HG02943 (cell line): Measurements from ENCODE around the gene LILRB5.
"Not testable (repeated sequence)": the region's sequence is repeated elsewhere in the genome, so short reads cannot be mapped to it uniquely, and the experiment has no call there.

Experiments used
- ATAC-seq: cut with Tn5 transposase; IDR thresholded peaks from one replicate; pipeline ENCODE4 v1.9.1; 2021; ENCODE audit warnings: mild to moderate bottlenecking, low read depth, moderate library complexity; ENCODE audit not compliant: unreplicated experiment

The LILRB5 gene

DNA sequence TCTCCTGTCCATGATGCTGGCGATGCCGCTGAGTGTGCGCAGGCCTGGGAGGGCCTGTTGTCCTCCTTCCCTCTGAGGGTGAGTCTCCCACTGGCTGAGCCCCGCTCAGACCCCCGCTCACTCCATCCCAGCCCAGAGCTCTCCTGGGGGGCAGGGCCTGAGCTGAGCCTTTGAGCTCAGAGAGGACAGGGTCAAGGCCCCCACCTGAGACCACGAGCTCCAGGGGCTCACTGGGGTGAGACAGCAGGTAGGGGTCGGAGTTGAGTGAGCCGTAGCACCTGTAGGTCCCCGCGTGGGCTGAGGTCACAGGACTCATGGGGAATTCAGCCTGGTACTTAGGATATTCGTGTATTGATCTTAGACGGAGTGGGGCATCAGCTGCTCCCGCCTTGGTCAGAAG lies 21.0 kb upstream of the LILRB5 start:
- not testable (repeated sequence) for ATAC-seq

DNA sequence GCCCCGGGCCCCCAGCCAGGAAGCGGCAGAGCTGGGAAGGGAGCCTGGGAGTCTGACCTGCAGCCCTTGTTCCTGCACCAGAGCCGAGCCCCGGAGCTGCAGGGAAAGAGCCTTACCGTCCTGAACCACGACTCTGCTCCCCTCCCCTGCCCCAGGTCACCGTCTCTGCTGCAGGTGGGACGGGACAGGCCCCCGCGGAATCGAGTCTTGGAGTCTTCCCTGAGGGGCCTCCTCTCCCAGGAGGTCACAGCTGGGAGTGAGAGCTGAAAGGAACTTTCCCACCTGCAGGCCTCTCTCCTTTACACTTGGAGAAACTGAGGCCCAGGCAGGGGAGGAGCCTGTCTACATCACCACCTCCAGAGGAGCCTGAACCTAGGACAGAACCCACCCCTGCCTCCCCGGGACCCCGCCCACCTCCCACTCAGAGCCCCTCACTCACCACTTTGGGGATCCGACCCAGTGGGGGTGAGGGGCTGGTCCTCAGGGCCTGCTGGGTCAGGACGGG lies 20.1 kb upstream of the LILRB5 start:
- ATAC-seq = not testable (repeated sequence)

DNA sequence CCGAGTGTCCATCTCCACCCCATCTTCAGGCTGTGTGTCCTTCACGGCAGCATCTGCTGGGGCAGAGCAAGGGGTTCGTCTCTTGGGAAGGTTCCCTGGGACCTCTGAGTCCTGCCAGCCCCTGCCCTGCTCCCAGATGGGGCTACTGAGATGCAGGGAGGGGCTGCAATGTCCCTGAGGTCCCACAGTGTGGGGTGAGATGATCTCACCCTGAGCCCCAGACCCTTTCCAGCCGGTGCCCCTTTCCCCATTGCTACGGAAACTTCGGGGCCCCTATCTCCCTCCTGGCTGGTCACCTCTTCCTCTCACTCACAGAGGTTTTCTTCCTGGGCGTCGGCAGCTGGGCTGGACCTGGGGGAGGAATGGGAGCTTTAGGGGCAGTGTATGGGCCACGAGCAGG lies 18.9 kb upstream of the LILRB5 start:
- no peak for ATAC-seq

DNA sequence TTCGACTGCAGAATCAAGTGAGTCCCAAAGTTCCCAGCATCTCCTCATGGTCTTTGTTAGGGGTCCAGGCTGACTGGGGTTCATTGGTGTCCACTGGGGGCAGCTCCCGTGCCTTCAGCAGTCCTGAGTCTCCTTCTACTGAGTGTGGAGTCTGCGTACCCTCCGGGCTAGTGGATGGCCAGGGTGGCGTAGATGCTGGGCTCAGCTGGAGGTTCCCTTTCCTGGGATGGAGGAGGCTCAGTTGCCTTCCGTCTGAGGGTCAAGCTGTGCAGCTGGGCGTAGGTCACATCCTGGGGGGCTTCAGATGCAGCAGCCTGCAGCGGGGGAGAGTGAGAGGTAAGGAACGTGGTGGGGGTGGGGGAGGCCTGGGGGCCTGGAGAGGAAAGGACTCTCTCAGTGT lies 17.4 kb upstream of the LILRB5 start:
- not testable (repeated sequence) for ATAC-seq

DNA sequence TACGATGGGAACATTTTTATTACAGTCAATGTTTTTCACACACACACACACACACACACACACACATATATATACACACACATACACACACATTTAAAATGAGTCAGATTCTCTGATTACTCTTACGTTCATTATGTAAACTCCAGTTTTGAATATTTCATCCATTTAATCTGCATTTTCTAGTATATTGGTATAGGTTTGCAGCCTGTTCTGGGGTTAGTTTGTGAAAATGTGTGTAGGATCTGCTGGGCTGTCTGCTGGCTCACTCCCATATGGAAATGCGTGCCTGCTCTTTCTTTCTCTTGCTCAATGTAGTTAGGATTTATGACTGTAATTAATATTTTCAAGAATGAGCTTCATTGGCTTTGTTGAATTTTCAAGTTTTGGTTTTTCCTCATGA lies 16.7 kb upstream of the LILRB5 start:
- no peak for ATAC-seq

DNA sequence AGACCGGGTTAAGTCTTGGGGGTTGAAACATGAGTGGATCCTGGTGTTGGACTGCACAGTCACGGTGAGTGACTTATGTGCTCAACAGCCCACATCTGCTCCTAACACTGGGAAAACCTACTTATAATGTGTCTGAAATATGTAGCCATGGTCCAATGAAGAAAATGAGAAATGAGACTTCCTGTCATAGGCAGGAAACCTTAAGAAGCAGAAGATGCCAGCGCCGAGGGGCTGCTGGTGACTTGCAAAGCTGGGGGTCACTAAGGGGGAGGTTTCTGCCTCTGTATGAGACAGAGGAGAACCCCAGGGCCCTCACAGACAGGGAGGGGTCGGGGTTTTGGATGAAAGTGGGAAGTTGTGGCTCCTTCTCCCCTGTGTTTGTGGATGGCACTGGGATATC lies 15.1 kb upstream of the LILRB5 start:
- ATAC-seq = not testable (repeated sequence)

DNA sequence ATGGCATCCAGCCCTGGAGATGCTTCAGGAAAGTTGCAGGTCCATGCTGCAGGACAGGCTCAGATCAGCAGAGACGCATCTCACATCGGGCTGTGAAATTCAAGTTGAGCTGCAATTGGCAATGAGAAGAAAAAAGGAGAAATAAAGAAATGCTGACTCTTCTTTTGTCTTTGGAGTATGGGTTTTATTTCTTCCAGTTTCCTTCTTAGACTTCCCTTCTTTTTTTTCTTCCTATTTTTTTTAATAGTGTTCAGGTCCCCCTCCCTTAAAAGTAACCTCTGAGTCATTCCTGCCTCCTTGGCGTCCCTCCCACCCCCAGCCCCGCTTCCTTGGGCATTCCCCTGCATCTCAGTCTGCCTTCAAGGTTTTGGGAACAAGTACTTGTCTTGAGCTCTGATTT lies 14.5 kb upstream of the LILRB5 start:
- ATAC-seq = not testable (repeated sequence)

DNA sequence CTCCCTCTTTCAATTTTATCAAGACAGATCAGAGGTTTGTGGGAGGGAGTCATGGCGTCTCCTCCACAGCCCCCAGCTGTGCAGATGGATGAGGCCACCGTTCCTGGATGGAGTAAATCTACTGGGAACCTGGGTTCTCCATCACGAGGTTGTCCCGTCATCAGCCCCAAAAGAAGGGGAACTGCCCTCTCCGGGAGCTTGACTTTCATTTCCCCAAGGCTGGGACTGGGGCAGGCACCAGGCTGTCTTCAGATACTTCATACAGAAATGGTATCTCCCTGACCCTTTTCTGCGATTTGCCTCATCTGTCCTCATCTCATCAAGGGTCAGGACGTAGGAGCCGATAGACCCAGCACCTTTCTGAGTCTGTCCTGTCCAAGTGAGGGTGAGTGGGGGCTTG lies 14.0 kb upstream of the LILRB5 start:
- no peak for ATAC-seq

DNA sequence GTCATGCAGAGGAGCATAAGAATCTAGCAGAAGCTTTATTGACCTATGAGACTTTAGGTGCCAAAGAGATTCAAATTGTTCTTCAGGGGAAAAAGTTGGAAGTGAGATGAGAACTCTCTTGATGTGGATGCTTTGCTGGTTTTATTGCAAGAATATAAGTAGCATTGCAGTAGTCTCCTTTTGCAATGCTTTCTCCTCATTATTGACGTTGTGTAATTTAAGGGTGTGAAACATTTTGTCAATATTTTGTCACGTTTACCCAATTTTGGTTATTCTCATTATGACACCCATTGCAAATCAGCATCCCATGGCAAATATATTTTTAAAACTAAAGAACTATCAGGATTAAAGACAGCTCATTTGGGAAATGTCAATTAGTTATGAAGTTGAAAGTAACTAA lies 11.9 kb upstream of the LILRB5 start:
- ATAC-seq = no peak

DNA sequence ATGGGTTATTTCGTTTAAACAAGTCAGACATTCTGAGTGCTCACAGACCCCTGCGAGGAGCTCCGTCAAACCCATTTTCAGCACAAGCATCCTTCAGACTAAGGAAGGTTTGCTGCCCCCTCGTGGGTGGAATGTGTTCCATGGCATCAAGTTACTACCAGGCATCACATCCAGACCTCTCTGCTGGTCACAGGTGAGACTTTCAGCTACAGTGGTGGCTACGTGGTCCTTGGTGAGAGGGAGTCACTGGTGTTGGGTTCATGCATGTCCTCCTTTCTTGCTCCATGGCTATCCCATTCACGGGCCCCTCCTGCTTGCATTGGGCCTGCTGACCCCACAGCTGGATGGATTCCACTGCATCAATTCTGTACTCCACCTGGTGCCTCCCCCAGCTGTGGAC lies 9.1 kb upstream of the LILRB5 start:
- no peak for ATAC-seq

DNA sequence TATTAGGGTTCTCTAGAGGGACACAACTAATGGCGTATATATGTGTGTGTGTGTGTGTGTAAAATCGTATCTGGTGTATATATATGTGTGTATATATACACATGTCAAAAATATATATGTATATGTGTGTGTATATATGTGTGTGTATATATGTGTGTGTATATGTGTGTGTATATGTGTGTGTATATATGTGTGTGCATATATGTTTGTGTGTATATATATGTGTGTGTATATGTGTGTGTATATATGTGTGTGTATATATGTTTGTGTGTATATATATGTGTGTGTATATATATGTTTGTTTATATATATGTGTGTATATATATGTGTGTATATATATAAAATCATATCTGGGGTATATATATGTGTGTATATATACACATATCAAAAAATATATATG lies 5.4 kb upstream of the LILRB5 start:
- no peak for ATAC-seq

DNA sequence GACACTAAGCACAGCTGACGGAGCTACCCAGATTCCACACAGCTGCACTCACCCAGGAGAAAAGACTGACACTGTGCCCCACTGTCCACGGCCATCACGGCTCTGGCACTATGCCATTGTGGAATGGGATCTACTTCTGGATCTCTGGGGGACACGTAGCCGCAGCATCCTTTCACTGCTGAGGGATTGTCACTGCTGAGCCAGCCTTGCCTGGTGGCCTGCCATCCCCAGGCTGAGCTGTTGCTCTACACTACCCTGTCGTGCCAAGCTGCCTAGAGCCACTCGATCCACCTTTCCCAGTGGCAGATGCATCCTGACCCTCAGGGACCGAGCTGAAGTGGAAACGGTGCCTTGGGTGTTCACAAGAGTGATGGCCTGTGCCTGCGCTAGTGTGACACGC lies 5.0 kb upstream of the LILRB5 start:
- no peak for ATAC-seq

DNA sequence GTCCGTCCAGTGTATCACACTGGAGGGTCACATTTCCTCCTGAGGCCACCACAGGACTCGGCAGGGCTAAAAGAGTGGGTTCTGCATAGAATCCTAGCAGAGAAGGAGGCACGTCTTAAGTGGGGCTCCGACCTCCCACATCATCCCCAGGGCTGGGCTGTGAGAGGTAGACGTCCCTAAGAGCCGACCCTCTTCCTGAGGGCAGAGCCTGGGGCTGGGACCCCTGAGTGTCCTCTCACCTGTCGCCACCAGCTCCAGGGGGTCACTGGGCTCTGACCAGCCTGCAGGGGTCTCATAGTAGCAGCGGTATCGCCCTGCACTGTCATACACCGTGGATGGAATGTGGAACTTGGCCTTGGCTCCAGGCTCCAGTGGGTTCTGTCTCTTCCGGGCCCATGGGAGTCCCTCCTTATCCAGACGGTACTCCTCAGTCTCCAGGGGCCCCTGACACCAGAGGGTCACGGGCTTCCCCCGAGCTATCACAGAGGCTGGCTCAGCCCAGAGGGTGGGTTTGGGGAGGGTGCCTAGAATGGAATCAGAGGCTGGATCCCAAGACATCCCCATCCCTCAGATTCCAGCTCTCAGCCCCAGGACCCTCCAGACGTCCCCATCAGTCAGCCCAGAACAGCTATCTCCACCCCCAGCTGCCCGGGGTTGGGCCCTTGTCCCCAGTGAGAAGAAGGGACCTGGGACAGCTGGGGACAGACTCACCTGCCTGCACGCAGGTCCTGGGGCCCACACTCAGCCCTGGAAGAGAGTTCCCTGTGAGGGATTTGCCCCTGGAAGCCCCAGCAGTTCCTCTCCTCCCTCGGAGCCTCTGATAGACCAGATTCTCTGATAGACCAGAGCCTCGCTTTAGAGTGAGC lies 590 bp downstream of the LILRB5 start:
- no peak for ATAC-seq

DNA sequence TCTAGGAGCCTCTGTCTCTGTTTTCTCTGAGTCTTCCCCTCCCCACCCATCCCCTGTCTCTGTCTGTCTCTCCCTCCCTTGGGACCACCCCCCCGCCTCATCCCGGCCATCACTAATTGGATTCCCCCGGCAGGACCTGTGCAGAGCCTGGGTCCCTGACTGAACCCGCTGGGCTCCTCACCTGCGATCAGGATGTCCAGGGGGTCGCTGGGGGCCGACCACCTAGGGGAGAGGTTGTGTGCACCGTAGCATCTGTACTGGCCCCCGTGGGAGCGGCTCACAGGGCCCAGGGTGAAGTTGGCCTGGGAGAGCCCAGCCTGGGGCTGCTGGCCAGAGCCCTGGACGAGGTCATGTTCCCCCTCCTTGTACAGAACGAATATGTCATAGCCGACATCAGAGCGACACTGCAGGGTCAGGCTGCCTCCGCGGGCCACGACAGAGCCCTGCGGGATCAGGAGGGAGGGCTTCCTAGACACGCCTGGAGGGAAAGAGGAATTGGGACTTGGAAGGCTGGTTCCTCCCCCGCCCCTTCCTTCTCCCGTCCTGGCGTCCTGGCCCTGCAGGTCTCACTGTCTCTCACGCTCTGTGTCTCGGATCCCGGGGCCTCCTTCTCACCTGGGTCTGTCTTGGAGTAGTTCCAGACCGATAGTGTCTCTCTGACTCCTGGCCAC lies 1.8 kb downstream of the LILRB5 start:
- no peak for ATAC-seq

DNA sequence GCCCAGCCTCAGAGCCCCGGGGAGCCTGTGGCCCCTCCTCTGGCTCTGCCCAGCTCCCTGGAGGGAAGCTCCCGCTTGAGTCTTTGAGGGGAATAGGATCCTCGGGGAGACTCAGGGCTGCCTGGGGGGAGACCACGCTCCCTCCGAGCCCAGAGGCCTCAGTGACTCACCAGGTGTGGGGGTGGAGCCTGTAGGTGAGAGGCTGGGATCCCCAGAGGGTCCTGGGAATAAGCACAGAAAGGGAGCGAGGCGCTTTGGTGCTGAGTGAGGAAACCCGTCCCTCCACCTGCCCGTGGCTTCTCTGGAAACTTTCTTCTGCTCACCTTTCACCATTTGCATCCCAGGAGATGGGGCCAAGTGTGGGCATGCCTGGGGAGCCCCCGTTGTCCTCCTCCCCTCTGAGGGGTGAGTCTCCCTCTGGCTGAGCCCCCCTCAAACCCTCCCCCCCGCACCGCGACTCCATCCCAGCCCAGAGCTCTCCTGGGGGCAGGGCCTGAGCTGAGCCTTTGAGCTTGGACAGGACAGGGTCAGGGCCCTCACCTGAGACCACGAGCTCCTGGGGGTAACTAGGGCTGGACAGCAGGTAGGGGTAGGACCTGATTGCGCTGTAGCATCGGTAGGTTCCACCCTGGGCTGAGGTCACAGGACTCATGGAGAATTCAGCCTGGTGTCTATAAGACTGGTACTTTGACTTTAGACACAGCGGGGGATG lies 2.7 kb downstream of the LILRB5 start:
- ATAC-seq = no peak

DNA sequence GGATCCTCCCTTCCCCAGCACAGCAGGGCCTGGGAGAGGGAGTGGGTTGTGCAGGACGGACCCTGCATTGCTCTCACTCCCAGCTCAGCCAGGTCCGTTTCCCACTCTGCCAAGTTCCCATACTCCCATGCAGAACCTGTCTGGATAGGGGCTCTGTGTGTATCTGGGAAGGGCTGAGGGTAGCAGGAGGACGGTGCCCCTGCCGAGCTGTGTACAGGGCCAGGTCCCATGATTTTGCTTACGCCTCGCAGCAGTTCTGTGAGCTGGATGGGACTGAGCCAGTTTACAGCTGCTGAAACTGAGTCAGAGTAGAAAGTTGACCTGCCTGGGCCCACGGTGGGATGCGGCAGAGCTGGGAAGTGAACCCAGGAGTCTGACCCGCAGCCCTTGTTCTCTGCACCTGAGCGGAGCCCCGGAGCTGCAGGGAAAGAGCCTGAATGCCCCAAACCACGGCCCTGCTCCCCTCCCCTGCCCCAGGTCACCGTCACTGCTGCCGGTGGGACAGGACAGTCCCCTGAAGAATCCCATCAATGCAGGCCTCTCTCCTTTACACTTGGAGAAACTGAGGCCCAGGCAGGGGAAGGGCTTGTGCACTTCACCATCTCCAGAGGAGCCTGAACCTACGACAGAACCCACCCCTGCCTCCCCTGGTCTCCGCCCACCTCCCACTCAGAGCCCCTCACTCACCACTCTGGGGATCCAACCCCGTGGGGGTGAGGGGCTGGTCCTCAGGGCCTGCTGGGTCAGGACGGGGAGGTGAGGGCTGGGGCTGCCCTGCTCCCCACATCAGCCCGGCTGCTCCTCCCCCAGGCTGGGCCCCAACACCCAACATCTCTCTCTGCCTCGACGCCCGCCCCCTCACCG lies 3.5 kb downstream of the LILRB5 start:
- no peak for ATAC-seq

DNA sequence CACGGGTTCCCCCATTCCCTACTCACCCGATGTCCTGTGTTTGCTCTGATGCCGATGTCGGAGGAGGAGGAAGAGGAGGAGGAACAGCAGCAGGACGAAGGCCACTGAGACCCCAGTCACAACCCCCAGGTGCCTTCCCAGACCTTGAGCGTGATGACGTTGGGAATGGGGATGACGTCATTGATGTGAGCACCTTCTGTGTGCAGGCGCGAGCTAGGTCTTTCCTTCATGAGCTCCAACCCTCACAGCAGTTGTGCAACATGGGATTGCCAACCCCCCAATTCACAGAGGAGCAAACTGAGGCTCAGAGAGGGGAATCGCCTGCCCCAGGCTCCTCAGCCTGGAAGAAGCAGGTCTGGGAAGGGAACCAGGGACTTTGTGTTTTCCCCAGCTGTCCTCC lies 4.2 kb downstream of the LILRB5 start:
- no peak for ATAC-seq

DNA sequence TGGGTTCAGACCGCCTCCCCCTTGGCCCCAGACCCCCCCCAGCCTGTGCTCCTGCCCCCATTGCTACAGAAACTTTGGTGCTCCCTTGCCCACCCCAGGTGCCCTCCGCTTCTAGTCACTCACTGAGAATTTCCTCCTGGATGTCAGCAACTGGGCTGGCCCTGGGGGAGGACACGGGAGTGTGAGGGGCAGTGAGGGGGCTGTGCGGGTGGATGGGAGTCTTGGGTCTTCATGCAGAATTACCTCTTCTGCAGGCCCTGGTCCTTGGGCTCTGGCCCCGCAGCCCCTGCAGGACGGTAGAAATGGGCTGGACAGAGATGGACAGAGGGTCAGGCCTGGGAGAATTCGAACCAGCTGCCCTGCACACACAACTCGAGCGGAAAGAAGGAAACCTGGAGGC lies 4.8 kb downstream of the LILRB5 start:
- ATAC-seq = no peak

DNA sequence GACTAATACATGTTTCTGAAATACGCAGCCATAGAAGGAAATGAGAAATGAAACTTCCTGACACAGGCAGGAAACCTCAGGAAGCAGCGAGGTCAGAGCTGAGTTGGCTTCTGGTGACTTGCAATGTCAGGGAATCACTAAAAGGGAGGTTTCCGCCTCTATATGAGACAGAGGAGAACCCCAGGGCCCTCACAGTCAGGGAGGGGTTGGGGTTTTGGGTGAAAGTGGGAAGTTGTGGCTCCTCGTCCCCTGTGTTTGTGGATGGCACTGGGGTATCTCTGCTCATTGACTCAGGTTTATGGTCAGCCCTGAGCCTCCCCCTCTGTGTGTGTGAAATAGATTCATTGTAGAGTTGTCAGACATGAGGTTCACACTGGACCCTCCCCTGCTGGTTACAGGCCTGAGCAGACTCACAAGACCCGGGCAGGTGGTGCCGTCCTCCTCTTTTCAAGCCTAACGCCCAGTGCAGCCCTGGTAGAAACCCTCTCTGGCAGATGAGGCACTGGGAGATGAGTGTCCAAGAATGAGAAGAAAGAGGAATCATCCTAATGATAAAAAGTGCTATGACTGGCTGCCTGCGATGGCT lies 9.0 kb downstream of the LILRB5 start:
- ATAC-seq = no peak
